Neural progenitor cell (in vitro differentiated cells): ENCODE measurements around the gene GPR180. TPM values are rescaled to one million over a fixed set of nuclear protein-coding genes. Genes with fewer than 3 reads are reported as not detected.

Source experiments
- DNase-seq: peaks from one replicate; pipeline ENCODE4 v3.0.0-alpha.2; 2016; ENCODE audit warnings: low spot score
- H2AFZ ChIP-seq: fragments of 200-600 bp; sonication (generic); replicated peaks from 2 replicates; pipeline ENCODE4 v1.6.1; 2016; ENCODE audit warnings: antibody characterized with exemption
- H3F3A ChIP-seq: fragments of 200-600 bp; sonication (generic); 2 replicates; pipeline ENCODE4 v1.6.1; 2016; ENCODE audit warnings: antibody characterized with exemption, low read depth
- H3K27ac ChIP-seq: fragments of 200-600 bp; sonication (generic); 2 replicates; pipeline ENCODE4 v1.5.1; 2016; ENCODE audit warnings: mild to moderate bottlenecking
- H3K27me3 ChIP-seq: fragments of 200-600 bp; sonication (generic); 2 replicates; pipeline ENCODE4 v1.6.1; 2016; ENCODE audit warnings: mild to moderate bottlenecking, moderate library complexity
- H3K36me3 ChIP-seq: fragments of 200-600 bp; sonication (generic); 2 replicates; pipeline ENCODE4 v1.5.1; 2016
- H3K4me1 ChIP-seq: fragments of 200-600 bp; sonication (generic); 2 replicates; pipeline ENCODE4 v1.6.1; 2016; ENCODE audit warnings: mixed run types
- H3K4me2 ChIP-seq: fragments of 200-600 bp; sonication (generic); 2 replicates; pipeline ENCODE4 v1.6.1; 2016
- H3K4me3 ChIP-seq: fragments of 200-600 bp; sonication (generic); 2 replicates; pipeline ENCODE4 v1.5.1; 2016
- H3K79me2 ChIP-seq: fragments of 200-600 bp; sonication (generic); 2 replicates; pipeline ENCODE4 v1.6.1; 2016; ENCODE audit warnings: low read depth
- H3K9ac ChIP-seq: fragments of 200-600 bp; sonication (generic); 2 replicates; pipeline ENCODE4 v1.6.1; 2016
- H3K9me3 ChIP-seq: fragments of 200-600 bp; sonication (generic); 2 replicates; pipeline ENCODE4 v1.5.1; 2016; ENCODE audit warnings: low read depth
- H4K20me1 ChIP-seq: fragments of 200-600 bp; sonication (generic); 2 replicates; pipeline ENCODE4 v1.6.1; 2016; ENCODE audit warnings: low read depth
- H3K27ac Mint-ChIP-seq: 3 replicates; pipeline ENCODE4 v1.8.0; 2021; ENCODE audit warnings: mixed read lengths
- H3K27me3 Mint-ChIP-seq: 2 replicates; pipeline ENCODE4 v1.8.0; 2022; ENCODE audit warnings: low read depth, mild to moderate bottlenecking, inconsistent platforms, moderate library complexity, mixed read lengths; ENCODE audit not compliant: insufficient read depth
- H3K36me3 Mint-ChIP-seq: 3 replicates; pipeline ENCODE4 v1.8.0; 2021; ENCODE audit warnings: mixed read lengths
- H3K4me1 Mint-ChIP-seq: 3 replicates; pipeline ENCODE4 v1.8.0; 2021; ENCODE audit warnings: mixed read lengths
- H3K4me3 Mint-ChIP-seq: 3 replicates; pipeline ENCODE4 v1.8.0; 2021; ENCODE audit warnings: mild to moderate bottlenecking, moderate library complexity, mixed read lengths
- H3K9me3 Mint-ChIP-seq: 3 replicates; pipeline ENCODE4 v1.8.0; 2020; ENCODE audit warnings: mixed read lengths
- CTCF ChIP-seq: fragments of 200-600 bp; sonication (generic); IDR thresholded peaks from 2 replicates; pipeline ENCODE4 v1.5.1; 2017; ENCODE audit warnings: antibody characterized with exemption, mild to moderate bottlenecking
- EZH2 ChIP-seq: fragments of 200-600 bp; sonication (generic); IDR thresholded peaks from 2 replicates; pipeline ENCODE4 v1.6.1; 2017; ENCODE audit warnings: antibody characterized with exemption, mild to moderate bottlenecking, moderate library complexity
- EZH2phosphoT487 ChIP-seq: fragments of 200-600 bp; sonication (generic); IDR thresholded peaks from 2 replicates; pipeline ENCODE4 v1.6.1; 2017; ENCODE audit warnings: antibody characterized with exemption
- total RNA-seq: library from RNA; depleted of rRNA; stranded (reverse); fragments of >200 nt; gene quantifications from 2 replicates; pipeline ENCODE4 v1.2.3, GENCODE V29; 2015; ENCODE audit warnings: low replicate concordance

GPR180 gene
- total RNA-seq, 1 donor from 2014 or later = 16.5 TPM

GRCh38 chr13:94607056-94607455, 5.4 kb downstream of the GPR180 start:
- H2AFZ ChIP-seq = no peak overlapping the region
- no peaks in the 10 kb centered on the region for H3K9me3 Mint-ChIP-seq
- no peak overlapping the region for H3K4me3 Mint-ChIP-seq
- no peaks in the 10 kb centered on the region for H3K27me3 ChIP-seq
- no peaks in the 10 kb centered on the region for H3K27me3 Mint-ChIP-seq
- H3K36me3 Mint-ChIP-seq = peaks cover 16% of the 10 kb centered on the region
- no peak overlapping the region for H3K4me2 ChIP-seq
- peaks cover 52% of the 10 kb centered on the region for H3K79me2 ChIP-seq
- peaks cover 6% of the 10 kb centered on the region for H3K36me3 ChIP-seq
- H3K27ac Mint-ChIP-seq = no peak overlapping the region
- peaks cover 8% of the 10 kb centered on the region for H3K4me1 Mint-ChIP-seq
- H3K9me3 ChIP-seq = no peaks in the 10 kb centered on the region
- no peak overlapping the region for H3K9ac ChIP-seq
- DNase-seq = no peak
- H4K20me1 ChIP-seq = peaks cover 16% of the 10 kb centered on the region
- H3K27ac ChIP-seq = no peak overlapping the region
- H3K4me1 ChIP-seq = peaks cover 17% of the 10 kb centered on the region
- TF ChIP-seq EZH2 = no peak
- TF ChIP-seq CTCF = no peak
- no peak for TF ChIP-seq EZH2phosphoT487
- H3F3A ChIP-seq = no peaks in the 10 kb centered on the region
- H3K4me3 ChIP-seq = no peak overlapping the region

- H3K4me3 ChIP-seq = no peak overlapping the region
- H3K9me3 Mint-ChIP-seq = no peaks in the 10 kb centered on the region
- H2AFZ ChIP-seq = no peak overlapping the region
- H3K27ac Mint-ChIP-seq = no peak overlapping the region
- no peak for DNase-seq
- peaks cover 10% of the 10 kb centered on the region for H3K4me1 ChIP-seq
- no peaks in the 10 kb centered on the region for H3K9me3 ChIP-seq
- no peak overlapping the region for H3K4me3 Mint-ChIP-seq
- H3K4me1 Mint-ChIP-seq = peaks cover 4% of the 10 kb centered on the region
- no peak overlapping the region for H3K27ac ChIP-seq
- no peaks in the 10 kb centered on the region for H3K27me3 Mint-ChIP-seq
- H4K20me1 ChIP-seq = peaks cover 16% of the 10 kb centered on the region
- no peak for TF ChIP-seq EZH2phosphoT487
- H3K36me3 Mint-ChIP-seq = peaks cover 18% of the 10 kb centered on the region
- H3F3A ChIP-seq = no peaks in the 10 kb centered on the region
- peaks cover 44% of the 10 kb centered on the region for H3K79me2 ChIP-seq
- no peak overlapping the region for H3K9ac ChIP-seq
- H3K4me2 ChIP-seq = no peak overlapping the region
- no peaks in the 10 kb centered on the region for H3K27me3 ChIP-seq
- H3K36me3 ChIP-seq = peaks cover 6% of the 10 kb centered on the region
These were observed 6.3 kb downstream of the GPR180 start for GRCh38 chr13:94607939-94608338.

- H3K27ac ChIP-seq = no peak overlapping the region
- Mint-ChIP-seq H3K27ac (no peak overlapping the region), H3K9me3 (no peaks in the 10 kb centered on the region), H3K36me3 (peaks cover 22% of the 10 kb centered on the region), H3K27me3 (no peaks in the 10 kb centered on the region), H3K4me3 (no peak overlapping the region), H3K4me1 (no peaks in the 10 kb centered on the region)
- no peak overlapping the region for H3K4me2 ChIP-seq
- peaks cover 5% of the 10 kb centered on the region for H3K4me1 ChIP-seq
- H3F3A ChIP-seq = no peaks in the 10 kb centered on the region
- H3K4me3 ChIP-seq = no peak overlapping the region
- H3K79me2 ChIP-seq = peaks cover 38% of the 10 kb centered on the region
- H2AFZ ChIP-seq = no peak overlapping the region
- no peaks in the 10 kb centered on the region for H3K9me3 ChIP-seq
- DNase-seq = no peak
- no peak overlapping the region for H3K9ac ChIP-seq
- TF ChIP-seq EZH2phosphoT487 (no peak), EZH2 (no peak), CTCF (no peak)
- no peaks in the 10 kb centered on the region for H3K27me3 ChIP-seq
- H4K20me1 ChIP-seq = peaks cover 9% of the 10 kb centered on the region
- peaks cover 6% of the 10 kb centered on the region for H3K36me3 ChIP-seq
These were observed 6.9 kb downstream of the GPR180 start for GRCh38 chr13:94608586-94608985.

GRCh38 chr13:94609196-94609595, 7.5 kb downstream of the GPR180 start:
- no peak overlapping the region for H3K4me3 ChIP-seq
- peaks cover 5% of the 10 kb centered on the region for H3K4me1 ChIP-seq
- H2AFZ ChIP-seq = no peak overlapping the region
- no peaks in the 10 kb centered on the region for H3K4me1 Mint-ChIP-seq
- no peak overlapping the region for H3K4me2 ChIP-seq
- H3K36me3 ChIP-seq = peaks cover 6% of the 10 kb centered on the region
- no peaks in the 10 kb centered on the region for H3K9me3 Mint-ChIP-seq
- peaks cover 22% of the 10 kb centered on the region for H3K36me3 Mint-ChIP-seq
- no peaks in the 10 kb centered on the region for H3F3A ChIP-seq
- H3K79me2 ChIP-seq = peaks cover 32% of the 10 kb centered on the region
- H3K4me3 Mint-ChIP-seq = no peak overlapping the region
- H3K9me3 ChIP-seq = no peaks in the 10 kb centered on the region
- no peak for DNase-seq
- H3K27ac Mint-ChIP-seq = no peak overlapping the region
- TF ChIP-seq EZH2 (no peak), CTCF (no peak), EZH2phosphoT487 (no peak)
- H3K9ac ChIP-seq = no peak overlapping the region
- H3K27ac ChIP-seq = no peak overlapping the region
- no peaks in the 10 kb centered on the region for H3K27me3 Mint-ChIP-seq
- peaks cover 4% of the 10 kb centered on the region for H4K20me1 ChIP-seq
- no peaks in the 10 kb centered on the region for H3K27me3 ChIP-seq
